Measurements from ENCODE around the gene PIP5K1C.

Gene PIP5K1C, protein sequence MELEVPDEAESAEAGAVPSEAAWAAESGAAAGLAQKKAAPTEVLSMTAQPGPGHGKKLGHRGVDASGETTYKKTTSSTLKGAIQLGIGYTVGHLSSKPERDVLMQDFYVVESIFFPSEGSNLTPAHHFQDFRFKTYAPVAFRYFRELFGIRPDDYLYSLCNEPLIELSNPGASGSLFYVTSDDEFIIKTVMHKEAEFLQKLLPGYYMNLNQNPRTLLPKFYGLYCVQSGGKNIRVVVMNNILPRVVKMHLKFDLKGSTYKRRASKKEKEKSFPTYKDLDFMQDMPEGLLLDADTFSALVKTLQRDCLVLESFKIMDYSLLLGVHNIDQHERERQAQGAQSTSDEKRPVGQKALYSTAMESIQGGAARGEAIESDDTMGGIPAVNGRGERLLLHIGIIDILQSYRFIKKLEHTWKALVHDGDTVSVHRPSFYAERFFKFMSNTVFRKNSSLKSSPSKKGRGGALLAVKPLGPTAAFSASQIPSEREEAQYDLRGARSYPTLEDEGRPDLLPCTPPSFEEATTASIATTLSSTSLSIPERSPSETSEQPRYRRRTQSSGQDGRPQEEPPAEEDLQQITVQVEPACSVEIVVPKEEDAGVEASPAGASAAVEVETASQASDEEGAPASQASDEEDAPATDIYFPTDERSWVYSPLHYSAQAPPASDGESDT

GRCh38 chr19:3700242-3701032 is at the start of gene PIP5K1C:
Gene PIP5K1C, minus strand, starts transcription at chr19:3700468. Its CDS starts 78 bp downstream, at chr19:3700390.
- peak; percentile 77 for DNase-seq (ENCODE audit: low read depth)

DNA sequence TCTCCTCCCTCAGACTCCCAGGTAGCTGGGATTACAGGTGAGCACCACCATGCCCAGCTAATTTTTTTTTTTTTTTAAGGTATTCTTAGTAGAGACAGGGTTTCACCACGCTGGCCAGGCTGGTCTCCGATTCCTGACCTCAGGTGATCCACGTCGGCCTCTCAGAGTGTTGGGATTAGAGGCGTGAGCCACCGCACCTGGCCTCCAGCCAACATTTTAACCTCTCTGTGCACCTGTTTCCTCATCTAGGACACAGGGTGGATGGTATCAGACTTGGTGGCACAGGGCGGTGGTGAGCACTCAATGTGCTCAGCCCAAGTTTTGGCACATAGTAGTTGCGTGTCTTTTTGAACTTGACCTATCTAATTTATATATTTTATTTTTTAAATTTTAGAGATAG is 48.7 kb upstream of the PIP5K1C start:
- no peak for DNase-seq (ENCODE audit: low read depth)

DNA sequence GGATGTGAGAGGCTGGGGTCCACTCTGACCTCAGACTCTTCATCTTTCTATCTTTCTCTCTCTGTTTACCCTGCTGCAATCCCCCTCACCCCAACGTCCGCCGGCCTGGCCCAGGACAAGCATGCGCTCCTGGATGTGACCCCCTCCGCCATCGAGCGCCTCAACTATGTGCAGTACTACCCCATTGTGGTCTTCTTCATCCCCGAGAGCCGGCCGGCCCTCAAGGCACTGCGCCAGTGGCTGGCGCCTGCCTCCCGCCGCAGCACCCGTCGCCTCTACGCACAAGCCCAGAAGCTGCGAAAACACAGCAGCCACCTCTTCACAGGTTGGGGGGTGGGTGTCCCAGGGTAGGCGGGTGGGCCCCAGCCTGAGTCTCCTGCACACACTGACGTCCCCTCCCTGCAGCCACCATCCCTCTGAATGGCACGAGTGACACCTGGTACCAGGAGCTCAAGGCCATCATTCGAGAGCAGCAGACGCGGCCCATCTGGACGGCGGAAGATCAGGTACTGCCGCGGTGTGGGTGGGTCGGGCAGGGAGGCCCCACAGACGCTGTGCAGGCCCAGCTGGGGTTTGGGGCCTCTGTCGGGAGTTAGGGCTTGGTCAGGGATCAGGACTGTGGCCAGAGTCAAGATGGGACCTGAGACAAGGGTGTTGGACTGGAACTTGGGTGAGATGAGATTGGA is 46.2 kb upstream of the PIP5K1C start:
- DNase-seq (ENCODE audit: low read depth), result no peak

GRCh38 chr19:3745363-3746045 is 45.2 kb upstream of the PIP5K1C start:
- DNase-seq (ENCODE audit: low read depth), result no peak

- DNase-seq (ENCODE audit: low read depth), result no peak
Observed at GRCh38 chr19:3743486-3743885, 43.2 kb upstream of the PIP5K1C start.

- DNase-seq (ENCODE audit: low read depth), result no peak
Observed at GRCh38 chr19:3740431-3740830, 40.2 kb upstream of the PIP5K1C start.

GRCh38 chr19:3738477-3739220 is 38.4 kb upstream of the PIP5K1C start:
- DNase-seq (ENCODE audit: low read depth), result no peak

DNA sequence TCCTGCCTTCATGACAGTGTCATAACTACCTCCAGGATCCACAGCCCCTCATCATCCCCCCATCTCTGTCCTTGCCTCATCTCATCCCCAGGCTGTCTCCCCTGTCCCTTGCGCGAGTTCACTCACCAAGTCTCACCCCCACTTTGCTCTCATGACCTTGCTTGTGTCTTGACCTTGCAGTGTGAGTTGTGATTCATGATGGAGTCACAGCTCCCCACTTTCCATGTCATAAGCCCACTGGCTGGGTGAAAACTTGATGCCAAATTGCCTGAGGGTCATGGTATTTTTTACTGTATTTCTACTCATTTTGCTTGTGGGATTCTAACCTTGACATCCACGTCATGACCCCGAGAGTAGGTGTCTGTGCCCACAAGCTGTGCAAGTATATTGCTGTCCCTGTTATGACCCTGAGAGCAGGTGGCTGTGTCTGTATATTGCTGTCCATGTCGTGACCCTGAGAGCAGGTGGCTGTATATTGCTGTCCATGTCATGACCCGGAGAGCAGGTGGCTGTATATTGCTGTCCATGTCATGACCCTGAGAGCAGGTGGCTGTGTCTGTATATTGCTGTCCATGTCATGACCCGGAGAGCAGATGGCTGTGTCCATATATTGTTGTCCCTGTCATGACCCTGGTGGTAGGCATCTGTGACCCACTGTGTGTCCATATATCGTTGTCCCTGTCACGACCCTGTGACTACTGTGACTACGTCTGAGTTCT is 37.4 kb upstream of the PIP5K1C start:
- no peak for DNase-seq (ENCODE audit: low read depth)

DNA sequence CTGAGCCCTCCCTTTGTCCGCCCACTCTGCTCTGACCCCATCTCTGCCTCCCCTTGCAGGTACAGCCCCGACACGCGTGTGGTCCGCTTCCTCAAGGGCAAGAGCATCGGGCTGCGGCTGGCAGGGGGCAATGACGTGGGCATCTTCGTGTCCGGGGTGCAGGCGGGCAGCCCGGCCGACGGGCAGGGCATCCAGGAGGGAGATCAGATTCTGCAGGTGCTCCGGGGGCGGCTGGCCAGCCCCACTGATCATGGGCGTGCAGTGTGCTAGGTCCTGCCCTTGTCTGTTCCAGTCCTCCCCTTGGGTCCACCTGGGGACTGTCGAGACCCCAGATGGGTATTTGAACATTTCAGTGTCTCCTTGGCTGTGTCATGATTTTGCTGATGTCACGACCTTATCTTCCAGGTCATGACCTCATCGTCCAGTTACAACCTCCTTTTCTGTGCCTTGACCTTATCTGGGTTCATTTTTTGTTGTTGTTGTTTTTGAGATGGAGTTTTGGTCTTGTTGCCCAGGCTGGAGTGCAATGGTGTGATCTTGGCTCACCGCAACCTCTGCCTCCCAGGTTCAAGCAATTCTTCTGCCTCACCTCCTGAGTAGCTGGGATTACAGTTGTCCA is 35.9 kb upstream of the PIP5K1C start:
- no peak for DNase-seq (ENCODE audit: low read depth)

DNA sequence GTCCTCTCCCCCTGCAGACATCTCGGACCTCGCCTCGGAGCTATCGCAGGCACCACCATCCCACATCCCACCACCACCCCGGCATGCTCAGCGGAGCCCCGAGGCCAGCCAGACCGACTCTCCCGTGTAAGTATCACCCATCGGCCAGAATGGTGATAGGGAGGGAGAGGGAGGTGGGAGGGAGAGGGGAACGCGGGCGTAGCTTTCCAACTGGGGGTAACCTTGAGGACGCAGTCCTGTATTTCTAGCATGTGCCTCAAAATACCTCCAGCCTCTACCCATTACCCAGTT is 34.0 kb upstream of the PIP5K1C start:
- DNase-seq (ENCODE audit: low read depth), result no peak

- DNase-seq (ENCODE audit: low read depth), result peak; percentile 86
Observed at GRCh38 chr19:3733549-3734309, 33.5 kb upstream of the PIP5K1C start.

GRCh38 chr19:3732108-3732507 is 31.8 kb upstream of the PIP5K1C start:
- no peak for DNase-seq (ENCODE audit: low read depth)

DNA sequence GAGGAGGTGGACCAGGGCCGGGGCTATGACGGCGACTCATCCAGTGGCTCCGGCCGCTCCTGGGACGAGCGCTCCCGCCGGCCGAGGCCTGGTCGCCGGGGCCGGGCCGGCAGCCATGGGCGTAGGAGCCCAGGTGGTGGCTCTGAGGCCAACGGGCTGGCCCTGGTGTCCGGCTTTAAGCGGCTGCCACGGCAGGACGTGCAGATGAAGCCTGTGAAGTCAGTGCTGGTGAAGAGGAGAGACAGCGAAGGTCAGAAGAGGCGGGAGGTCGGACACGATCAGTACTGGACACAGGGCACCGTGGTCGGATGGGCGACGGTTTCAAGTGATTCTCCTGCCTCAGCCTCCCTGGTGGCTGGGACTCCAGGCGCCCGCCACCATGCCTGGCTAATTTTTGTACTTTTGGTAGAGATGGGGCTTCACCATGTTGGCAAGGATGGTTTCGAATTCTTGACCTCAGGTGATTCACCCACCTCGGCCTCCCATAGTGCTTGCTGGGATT is 30.2 kb upstream of the PIP5K1C start:
- DNase-seq (ENCODE audit: low read depth), result no peak

DNA sequence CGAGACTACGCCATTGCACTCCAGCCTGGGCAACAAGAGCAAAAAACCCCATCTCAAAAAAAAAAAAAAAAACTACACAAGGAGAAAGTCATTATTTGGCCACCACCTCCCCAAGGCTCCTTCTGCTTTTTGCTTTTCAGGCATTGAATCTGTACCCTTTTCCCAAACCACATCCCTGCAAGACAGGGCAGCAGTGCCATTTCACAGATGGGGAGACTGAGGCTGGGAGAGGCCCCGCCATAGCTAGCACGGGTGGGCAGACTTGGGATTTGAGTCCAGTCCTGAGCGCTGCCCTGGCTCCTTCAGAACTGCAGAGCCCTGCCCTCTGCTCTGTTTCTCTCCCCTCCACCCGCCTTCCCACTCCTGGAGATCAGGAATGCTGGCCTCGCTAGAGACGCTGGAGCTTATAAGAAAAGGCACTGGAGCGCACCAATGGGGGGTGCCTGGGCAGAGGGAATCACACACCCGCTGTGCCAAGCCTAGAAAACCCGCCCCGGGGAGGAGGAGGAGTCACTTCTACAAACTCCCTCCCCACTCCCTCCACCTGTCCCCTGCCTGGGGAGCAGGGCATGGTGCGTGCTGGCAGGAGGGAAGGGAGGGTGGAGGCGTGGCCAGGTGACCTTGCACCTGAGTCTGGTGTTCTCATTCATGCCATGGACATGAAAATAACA is 25.5 kb upstream of the PIP5K1C start:
- no peak for DNase-seq (ENCODE audit: low read depth)

DNA sequence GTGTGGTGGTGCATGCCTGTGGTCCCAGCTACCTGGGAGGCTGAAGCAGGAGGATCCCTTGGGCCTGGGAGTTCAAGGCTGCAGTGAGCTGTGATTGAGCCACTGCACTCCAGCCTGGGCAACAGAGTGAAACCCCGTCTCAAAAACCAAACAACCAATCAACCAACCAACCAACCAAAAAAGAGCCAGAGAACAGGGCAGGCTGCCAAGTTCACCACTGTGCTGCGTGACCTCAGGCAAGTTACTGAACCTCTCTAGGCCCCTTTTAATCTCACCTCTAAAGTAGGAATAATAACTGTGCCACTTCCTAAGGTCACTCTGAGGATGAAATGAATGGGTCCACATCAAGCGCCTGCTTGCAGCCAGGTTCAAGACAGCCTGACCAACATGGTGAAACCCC is 24.9 kb upstream of the PIP5K1C start:
- no peak for DNase-seq (ENCODE audit: low read depth)

GRCh38 chr19:3723883-3724282 is 23.6 kb upstream of the PIP5K1C start:
- DNase-seq (ENCODE audit: low read depth), result no peak

DNA sequence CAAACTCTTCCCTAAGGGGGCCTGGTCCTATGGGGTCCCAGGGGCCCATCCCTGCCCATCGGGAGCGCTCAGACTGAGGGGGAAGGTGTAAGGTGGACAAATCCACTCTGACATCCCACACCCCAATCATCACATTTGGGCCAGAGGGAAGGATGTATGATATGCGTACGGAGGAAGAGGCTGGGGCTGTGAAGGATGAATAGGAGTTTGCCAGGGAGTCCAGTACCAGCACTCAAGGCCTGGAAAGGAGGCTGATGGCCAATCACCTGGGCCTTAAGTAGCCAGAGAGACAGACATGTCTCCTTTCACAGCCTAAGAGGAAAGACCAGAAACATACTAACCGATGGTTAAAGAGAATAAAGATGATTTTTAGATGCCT is 22.8 kb upstream of the PIP5K1C start:
- DNase-seq (ENCODE audit: low read depth), result no peak

DNA sequence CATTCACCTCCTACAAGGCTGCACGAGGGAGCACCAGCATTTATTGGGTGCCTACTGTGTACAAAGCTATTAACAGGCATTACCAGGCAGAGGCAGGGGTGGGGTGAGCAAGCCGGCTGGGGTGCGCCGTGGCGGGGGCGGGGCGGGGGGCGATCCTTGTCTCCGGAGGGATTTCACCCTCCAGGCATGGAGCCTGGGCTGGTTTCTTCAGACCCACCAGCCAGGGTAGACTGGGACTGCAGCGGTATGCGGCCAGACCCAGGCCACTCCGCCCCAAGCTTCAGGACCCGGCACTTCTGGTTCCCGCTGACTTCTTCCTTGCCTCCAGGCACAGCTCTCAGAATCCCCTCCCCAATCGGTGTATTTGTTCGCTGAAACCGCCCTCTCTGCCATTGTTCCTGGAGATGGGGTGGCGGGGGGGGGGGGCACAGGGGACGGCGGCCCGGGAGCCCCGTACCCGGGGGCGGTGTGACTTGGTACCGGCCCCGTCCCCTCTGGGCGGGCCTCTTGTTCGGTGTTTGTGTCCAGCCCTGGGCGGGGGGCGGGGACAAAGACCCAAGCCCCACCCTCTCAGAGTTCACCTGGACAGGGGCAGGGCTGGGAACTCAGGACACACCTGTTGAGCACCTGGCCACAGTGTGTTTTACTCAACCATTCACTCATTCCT is 22.3 kb upstream of the PIP5K1C start:
- no peak for DNase-seq (ENCODE audit: low read depth)

All from CMK (cell line).